Measurements from ENCODE around the gene FAM117A.

Gene FAM117A

DNA sequence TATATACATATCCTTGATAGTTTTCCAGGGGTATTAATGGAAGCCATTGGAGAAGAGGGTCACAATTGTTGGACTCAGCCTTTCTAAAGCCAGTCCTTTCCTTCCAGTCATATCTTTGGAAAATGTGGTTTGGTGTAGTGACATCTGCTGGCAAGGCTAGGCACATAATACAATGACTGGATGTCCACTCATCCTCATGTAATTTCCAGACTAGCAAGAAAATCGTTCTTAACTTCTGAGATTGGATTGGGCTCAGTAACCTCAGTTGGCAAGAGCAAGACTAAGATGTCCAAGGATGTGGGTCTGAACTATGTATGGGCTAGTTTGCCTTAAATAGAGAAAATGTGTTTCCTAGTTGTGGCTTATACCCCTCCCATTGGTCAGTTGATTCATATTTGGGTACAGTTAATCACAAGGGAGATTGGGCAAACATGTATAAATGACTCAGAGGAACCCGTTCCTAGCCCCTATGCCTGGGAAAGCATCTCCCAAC lies 15.9 kb upstream of the FAM117A start:
- H3K4me3 ChIP-seq (ENCODE audit: low read depth, low read length) = no peak overlapping the region
- TF ChIP-seq, protein P1, sequence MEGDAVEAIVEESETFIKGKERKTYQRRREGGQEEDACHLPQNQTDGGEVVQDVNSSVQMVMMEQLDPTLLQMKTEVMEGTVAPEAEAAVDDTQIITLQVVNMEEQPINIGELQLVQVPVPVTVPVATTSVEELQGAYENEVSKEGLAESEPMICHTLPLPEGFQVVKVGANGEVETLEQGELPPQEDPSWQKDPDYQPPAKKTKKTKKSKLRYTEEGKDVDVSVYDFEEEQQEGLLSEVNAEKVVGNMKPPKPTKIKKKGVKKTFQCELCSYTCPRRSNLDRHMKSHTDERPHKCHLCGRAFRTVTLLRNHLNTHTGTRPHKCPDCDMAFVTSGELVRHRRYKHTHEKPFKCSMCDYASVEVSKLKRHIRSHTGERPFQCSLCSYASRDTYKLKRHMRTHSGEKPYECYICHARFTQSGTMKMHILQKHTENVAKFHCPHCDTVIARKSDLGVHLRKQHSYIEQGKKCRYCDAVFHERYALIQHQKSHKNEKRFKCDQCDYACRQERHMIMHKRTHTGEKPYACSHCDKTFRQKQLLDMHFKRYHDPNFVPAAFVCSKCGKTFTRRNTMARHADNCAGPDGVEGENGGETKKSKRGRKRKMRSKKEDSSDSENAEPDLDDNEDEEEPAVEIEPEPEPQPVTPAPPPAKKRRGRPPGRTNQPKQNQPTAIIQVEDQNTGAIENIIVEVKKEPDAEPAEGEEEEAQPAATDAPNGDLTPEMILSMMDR (IDR thresholded peaks at IDR 0.05; ENCODE audit: low read depth, low read length) = peak; percentile 67
- in situ Hi-C loops (cut with HindIII; ENCODE audit: low sequenced_read_pairs) = no loop called here
- peak; percentile 85 for DNase-seq (ENCODE audit: low read depth, low spot score)

DNA sequence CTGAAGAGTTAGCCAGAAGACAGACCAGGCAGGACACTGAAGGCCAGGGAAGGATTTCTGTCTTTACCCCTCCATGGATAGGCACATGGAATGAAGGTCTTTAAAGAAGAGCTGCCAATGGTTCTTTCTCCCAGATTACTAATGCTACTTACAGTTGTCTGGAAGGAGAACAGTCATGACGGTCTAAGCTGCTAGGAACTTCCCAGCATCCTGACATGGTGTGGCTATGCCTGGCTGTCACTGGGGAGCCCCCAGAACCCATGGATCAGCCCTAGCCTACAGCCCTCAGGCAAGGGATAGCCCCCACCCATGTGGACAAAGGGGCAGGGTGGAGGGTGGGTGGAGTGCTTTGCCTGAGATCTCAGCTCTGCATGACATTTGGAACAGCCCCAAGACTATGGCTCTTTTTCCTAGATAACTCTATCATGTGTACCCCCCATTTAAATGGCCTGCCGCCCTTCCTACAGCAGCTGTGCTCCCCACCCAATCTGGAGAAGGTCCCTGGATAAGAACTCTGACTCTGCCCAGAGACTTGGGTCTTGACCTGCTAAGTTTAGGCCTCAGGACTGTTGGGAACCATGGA lies 15.3 kb upstream of the FAM117A start:
- DNase-seq (ENCODE audit: low read depth, low spot score) = no peak
- TF ChIP-seq, protein P1 (IDR thresholded peaks at IDR 0.05; ENCODE audit: low read depth, low read length) = no peak
- in situ Hi-C loops (cut with HindIII; ENCODE audit: low sequenced_read_pairs) = no loop called here
- H3K4me3 ChIP-seq (ENCODE audit: low read depth, low read length) = no peak overlapping the region

DNA sequence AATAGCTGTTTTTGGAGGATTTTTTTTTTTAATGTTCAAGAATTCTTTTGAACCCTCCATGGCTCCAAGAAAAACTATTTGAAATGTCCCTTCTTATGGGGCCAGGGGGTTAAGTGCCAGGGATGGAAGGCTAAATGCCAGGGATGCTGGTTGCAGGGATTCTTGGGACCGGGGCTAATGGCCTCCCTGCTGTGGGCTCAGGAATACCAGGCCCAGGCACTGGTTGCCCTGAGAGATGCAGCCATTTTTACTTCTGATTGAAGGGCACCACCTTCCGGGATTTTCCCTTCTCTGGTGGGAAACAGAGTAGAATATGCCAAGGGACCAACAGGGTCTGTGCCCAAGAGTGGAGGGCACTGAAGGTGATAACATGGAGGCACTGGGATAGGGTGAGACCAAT lies 13.6 kb upstream of the FAM117A start:
- in situ Hi-C loops (cut with HindIII; ENCODE audit: low sequenced_read_pairs) = no loop called here
- H3K4me3 ChIP-seq (ENCODE audit: low read depth, low read length) = no peak overlapping the region
- no peak for DNase-seq (ENCODE audit: low read depth, low spot score)
- TF ChIP-seq, protein P1 (IDR thresholded peaks at IDR 0.05; ENCODE audit: low read depth, low read length) = no peak

DNA sequence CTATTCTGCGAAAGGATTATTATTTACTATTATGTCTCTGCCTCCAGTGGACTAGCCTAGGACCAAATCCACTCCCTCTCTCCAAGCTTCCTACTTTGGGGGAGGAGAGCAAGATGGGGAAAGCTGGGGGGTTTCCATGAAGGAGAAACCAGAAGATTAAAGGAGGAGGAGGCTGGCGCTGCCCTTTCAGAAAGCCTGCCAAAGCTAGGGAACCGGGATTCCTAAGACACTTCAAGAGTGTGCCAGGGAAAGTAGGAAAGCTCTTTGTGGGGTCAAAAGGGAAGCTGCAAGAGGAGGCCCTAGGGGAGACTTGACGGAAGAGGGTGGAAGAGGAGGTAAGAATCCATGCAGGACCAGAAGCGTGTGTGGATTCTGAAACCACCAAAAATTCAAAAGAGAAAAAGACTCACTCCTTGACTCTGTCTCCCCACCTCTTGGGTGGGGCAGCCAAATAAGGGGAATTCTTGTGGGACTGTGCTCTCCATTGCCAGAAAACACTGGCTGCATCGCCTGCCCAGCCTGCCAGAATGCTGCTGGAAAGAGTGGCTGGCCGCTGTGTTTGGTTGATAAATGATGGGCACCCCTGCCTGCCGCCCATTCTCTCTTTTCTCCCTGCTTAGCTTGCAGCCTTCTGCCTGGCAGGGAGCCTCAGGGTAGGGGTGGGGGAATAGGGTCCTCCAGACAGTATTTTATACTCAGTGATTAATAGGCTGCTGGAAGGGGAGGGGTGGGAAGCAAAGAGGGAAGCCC lies 12.8 kb upstream of the FAM117A start:
- no peak for DNase-seq (ENCODE audit: low read depth, low spot score)
- TF ChIP-seq, protein P1 (IDR thresholded peaks at IDR 0.05; ENCODE audit: low read depth, low read length) = no peak
- no peak overlapping the region for H3K4me3 ChIP-seq (ENCODE audit: low read depth, low read length)
- in situ Hi-C loops (cut with HindIII; ENCODE audit: low sequenced_read_pairs) = no loop called here

DNA sequence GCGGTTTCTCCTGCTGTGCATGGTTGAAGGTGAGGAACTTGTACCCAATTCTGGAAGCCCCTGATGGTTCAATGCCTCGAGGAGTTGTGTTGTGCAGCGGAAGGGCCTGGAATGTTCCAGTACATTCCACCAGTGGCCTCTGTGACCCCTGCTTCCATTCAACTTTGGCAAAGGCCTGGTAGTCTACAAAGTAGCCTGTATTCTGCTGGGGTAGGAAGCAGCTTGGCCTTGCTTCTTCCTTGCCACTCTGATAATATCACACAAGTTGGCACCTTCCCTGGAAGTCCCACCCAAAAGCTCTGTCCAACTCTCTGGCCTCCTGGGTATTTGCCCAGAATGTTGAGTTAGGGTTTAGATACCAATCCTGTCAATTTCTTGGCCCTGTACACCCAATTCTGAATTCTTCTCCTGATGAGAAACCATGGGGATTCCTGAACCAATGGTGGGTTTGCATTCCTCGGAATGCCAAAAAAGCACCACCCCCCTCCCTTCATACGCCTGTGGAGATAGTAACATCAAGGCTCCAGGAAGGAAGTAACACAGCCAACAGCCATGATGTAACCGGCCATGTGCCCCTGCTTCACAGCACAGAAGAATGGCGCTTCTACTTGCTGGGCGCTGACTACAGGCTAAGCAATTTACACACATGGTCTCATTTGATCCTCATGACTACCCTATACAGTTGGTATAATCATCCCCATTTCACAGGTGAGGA lies 11.8 kb upstream of the FAM117A start:
- TF ChIP-seq, protein P1 (IDR thresholded peaks at IDR 0.05; ENCODE audit: low read depth, low read length) = no peak
- no peak for DNase-seq (ENCODE audit: low read depth, low spot score)
- H3K4me3 ChIP-seq (ENCODE audit: low read depth, low read length) = no peak overlapping the region
- in situ Hi-C loops (cut with HindIII; ENCODE audit: low sequenced_read_pairs) = no loop called here

DNA sequence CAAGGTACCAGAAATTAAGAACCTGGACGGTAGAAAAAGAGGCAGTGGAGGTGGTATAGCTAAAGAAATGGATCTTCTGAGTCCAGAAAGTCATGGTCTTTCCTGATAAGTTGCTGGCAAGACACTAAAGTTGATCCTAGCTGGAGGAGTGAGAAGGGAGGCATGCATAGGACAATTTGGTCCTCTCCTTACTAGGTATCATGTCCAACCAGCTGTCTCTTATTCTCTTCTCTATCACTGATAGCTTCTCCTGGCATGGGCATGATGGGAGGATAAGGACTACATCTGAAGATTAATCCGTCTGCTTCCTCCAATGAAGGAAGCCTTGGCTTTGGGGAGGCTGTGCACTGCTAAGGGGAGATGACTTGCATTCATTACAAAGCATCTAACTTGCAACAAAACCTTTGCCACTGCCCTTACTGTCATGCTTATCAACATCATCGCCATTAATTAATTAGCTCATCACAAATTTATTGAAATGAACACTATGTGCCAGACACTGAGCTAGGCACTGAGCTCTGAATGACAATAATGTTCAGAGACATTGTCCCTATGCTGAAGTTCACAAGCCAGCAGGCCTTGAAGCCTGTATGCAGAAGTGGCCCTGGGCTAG lies 3.1 kb upstream of the FAM117A start:
- no peak overlapping the region for H3K4me3 ChIP-seq (ENCODE audit: low read depth, low read length)
- in situ Hi-C loops (cut with HindIII; ENCODE audit: low sequenced_read_pairs) = no loop called here
- DNase-seq (ENCODE audit: low read depth, low spot score) = no peak
- TF ChIP-seq, protein P1 (IDR thresholded peaks at IDR 0.05; ENCODE audit: low read depth, low read length) = no peak

All from astrocyte of the spinal cord (primary cell).